GM21360 (cell line): ENCODE results near the gene OLFML3.
"Not testable (repeated sequence)": the region's sequence is repeated elsewhere in the genome, so short reads cannot be mapped to it uniquely, and the experiment has no call there.

ENCODE experiments used
- ATAC-seq: cut with Tn5 transposase; IDR thresholded peaks from one replicate; pipeline ENCODE4 v1.9.1; 2021; ENCODE audit warnings: mild to moderate bottlenecking, moderate library complexity; ENCODE audit not compliant: unreplicated experiment

OLFML3 gene

DNA sequence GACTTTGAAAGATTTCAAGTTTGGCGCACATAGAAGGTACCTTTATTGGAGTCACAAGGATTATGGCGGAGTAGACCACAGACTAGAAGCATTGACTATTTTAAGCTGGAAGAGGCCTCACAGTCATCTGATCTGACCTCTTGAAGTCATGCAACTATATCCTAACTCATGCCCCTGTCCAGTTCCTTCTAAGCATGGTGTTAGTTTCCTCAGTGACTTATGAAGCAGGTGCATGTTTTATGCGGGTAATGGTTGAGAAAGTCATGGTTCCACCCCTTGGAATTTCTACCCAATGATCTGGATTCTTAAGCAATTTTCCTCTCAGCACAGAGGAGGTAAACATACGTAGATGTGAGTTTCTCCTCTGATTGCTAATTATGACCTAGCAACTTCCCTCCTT lies 11.7 kb downstream of the OLFML3 start:
- no peak for ATAC-seq

DNA sequence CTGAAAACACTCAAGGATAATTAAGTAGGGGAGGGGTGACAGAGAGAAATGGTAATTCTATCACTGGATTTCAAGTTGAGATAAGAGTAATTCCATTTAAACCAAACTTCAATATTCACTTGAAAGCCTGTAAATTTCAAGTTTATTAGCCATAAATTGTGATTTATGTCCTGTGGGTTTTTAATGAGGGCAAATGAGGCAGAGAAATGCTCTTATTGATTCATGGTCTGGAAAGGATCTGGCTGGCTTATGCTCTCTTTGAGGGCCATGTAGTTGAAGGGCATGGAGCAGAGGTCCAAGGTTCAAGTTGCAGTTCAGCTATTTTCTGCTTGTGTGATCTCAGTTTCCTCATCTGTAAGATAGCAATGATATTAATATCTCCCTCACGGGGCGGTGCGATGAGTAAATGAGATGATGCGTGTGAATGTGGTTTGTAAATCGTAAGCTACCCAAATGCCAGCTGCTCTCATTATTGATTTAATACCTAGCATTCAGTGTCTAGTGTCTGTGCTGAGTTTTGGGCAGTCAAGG lies 12.3 kb downstream of the OLFML3 start:
- ATAC-seq: no peak

DNA sequence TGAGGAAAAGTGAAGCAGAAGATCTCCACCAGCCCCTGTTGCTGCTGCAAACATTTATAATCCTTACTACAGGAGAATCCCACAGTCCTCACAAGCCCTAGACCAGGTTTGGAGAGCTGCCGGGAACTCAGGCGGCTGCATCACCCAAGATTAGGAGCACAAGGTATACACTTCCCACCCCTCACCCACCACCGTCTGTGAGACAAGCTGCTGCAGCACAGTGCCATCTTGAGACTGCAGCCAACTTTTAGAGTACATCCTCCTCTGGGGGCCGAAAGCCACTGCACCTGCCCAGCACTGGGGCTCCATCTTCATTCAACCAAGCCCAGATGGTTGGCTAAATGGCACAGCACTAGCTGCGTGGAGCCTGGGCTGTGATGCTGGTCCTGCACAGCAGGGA lies 13.8 kb downstream of the OLFML3 start:
- ATAC-seq: no peak

DNA sequence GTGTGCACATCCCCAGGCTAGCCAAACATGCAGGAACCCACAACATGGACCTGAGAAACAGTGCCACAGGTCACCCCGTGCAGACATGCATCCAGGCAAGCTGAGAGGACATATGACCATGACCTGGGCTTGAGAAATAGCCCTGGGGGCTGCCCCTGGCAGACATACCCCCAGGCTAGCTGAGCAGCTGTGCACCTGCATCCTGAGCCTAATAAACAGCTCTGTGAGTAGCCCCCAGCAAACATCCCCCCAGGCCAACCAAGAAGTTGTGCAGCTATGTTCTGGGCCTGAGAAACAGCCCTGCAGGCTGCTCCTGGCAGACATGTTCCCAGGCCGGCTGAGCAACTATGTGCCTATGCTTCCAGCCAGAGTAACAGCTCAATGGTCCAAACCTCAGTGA lies 14.5 kb downstream of the OLFML3 start:
- ATAC-seq: no peak

DNA sequence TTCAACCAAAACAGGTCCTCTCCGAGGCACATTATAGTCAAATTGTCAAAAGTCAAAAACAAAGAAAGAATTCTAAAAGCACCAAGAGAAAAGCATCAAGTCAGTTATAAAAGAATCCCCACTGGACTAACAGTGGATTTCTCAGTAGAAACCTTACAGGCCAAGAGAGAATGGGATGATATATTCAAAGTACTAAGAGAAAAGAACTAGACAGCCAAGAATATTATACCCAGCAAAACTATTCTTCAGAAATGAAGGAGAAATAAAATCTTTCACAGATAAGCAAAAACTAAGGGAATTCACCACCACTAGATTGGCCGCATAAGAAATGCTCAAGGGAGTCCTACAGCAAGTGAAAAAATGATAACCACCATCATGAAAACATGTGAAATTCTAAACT lies 16.1 kb downstream of the OLFML3 start:
- no peak for ATAC-seq

DNA sequence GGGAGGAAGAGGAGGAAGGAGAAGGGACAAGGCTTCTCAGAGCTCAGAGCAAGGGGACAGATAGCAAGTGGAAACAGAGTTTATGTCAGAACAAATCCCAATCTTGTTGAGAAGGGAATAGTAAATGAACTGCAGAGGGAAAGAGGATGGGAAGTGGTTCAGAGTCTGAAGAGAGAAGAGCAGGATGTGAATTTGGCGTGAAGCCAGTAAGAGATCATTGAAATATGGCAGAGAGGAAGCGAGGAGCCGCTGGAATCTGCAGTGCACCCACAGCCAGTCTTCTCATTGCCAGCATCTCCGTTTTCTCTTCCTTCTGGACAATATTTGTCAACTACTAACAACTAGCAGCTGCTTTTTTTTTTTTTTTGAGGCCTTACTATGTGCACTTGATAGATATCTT lies 19.1 kb downstream of the OLFML3 start:
- ATAC-seq: no peak

DNA sequence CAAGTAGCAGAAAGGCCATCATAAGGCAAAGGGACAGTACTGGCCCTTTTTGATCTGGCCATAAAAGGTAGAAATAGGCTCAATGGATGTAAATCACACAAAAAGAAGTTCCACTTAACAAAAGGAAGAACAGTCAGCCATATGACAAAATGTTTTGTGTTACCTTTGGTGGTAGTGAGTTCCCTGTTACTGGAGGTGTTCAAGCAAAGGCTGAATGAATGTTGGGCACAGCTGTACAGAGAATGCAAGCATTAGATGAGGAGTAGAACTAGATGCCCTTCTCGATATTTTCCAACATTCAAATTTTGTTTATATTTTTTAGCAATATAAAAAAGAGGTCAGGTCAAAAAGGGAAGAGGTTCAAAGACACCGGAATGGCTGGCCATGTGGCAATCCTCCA lies 20.0 kb downstream of the OLFML3 start:
- ATAC-seq: no peak

DNA sequence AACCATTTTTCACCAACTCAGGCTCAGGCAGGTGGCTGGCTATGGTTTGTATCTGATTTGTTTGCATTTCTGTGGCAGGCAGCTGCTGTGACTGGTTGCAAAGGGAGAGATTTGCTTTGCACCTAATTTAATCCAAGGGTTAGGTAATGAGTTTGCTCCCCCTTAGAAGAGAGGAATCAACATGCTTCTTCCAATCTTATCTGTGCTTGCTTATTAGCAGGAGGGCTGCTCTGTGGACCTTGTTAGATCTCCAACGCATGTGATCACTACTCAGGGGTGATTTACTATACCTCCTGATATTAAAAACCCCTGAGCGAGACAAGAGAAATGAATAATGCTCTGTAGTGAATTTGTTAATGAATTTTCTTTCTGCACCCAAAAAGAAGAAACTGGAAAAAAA lies 20.5 kb downstream of the OLFML3 start:
- ATAC-seq: no peak

DNA sequence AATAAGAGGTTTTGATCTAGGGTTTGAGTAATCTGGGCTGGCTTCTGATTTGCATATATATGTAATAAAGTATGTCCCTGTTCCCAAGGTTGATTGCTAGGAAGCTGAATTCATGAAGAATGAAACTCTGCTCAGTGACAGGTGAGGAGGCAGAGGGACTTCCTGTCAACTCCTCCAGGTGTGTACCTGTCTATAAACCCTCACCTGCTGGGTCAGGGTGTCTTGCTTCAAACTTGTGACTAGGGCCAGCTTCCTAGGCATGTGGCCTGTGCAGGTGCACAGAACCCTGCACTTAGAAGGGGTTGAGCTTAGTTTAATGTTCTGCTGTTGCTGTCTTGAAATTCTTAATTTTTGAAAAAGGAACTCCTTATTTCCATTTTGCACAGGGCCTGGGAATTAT lies 21.1 kb downstream of the OLFML3 start:
- ATAC-seq: no peak

DNA sequence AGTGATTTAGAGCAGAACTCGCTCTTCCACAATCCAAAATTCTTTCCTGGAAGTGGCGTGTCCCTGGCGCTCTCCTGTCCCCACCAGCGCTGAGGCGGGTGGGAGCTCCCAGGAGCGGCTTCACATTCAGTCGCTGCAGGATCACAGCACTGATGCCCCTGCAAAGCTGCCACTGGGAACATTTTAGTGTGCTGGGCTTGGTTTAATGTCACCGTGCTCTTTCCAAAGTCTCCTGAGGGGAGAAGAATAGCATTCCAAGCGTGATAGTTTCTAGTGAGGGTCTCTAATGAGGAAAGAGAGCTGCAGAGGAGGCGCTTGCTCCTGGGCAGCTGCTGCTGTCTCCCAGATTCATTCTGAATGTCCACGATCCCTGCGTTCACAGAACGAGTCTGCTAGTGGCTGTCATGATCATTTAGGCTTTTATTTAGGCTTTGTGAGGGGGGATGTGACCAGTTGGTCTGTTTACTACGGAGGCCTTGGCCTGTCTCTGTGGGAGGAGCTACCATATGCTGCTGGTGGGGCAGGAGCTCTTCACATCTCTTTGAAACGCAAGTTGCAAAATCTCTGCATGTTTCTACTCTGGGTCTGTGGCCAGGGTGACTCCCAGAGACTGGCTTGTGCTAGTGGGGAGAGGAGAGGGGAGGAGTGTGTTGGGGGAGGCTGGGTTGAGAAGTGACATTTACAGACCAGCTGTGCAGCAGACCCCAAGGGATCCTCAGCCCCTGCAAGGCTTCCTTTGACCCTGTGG lies 23.4 kb downstream of the OLFML3 start:
- no peak for ATAC-seq

DNA sequence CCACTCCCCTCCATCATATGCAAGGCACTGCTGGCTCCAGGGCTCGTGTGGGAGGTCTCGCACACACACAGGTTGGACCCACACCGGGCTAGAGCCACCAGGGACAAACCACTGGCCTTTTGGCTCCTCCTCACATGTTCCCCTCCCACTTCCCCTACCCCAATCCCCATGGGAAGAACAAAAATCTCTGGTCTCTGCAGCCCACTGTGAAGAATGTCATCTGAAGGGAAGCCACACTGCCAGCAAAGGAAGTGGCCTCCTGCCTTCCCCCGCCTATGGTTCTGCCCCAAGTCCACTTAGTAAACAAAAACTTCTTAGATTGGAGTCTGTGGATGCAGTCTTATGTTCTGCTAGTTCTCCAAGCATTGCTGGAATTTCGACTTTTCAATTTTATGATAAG lies 24.2 kb downstream of the OLFML3 start:
- no peak for ATAC-seq

DNA sequence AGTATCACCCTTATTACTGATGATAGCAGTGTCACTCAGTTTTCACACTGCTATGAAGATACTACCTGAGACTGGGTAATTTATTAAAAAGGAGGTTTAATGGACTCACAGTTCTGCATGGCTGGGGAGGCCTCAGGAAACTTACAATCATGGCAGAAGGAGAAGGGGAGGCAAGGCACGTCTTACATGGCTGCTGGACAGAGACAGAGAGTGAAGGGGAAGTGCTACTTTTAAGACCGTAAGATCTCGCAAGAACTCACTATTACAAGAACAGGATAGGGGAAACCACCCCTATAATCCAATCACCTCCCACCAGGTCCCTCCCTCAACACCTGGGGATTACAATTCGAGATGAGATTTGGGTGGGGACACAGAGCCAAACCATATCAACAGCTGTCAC lies 27.6 kb downstream of the OLFML3 start:
- ATAC-seq: not testable (repeated sequence)

DNA sequence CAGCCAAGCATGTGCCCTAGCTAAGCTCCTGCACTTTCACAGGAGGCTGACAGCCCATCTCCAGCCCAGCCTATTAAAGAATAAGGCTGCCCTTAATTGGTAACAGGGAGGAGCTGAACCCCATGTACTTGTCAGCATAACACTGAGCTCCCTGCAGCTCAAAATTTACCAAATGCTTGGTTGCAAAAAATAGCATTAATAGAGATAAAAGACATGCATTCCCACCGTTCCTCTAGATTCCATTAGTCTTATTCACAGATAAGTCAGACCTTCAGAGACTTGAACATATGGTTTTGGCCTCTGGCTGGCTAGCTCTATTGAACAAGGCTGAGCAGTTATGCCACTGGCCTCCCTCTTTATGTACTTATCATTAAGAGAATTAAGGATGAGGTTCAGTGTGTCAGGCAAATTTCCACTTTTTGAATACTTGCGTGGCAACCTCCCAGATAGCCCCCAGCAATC lies 29.2 kb downstream of the OLFML3 start:
- ATAC-seq: no peak

DNA sequence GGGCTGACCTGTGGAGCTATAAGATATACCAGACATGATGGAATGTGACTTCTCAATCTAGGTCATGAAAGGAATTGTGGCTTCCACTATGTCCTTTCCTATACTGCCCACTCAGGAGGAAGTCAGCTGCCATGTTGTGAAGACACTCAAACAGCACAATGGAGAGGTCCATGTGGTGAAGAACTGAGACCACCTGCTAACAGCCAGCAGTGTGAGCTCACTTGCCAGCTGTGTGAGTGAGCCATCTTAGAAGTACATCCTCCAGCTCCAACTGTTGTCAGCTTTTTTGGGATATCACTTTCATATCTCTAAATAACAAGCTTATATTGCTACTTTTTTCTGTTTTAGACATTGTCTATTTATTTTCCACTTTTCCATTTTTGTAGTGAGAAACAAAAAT lies 29.7 kb downstream of the OLFML3 start:
- no peak for ATAC-seq

DNA sequence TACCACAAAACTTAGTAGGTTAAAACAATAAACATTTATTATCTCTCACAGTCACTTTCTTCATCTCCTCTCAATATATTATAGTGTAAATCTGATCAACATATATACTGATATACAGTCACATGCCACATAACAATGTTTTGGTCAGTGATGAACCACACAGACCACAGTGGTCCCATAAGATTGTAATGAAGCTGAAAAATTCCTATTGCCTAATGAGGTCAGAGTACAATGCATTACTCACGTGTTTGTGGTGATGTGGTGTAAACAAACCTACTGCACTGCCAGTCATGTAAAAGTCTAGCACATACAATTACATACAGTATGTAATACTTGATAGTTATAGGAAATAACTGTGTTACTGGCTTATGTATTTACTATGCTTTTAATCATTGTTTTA lies 30.1 kb downstream of the OLFML3 start:
- no peak for ATAC-seq

DNA sequence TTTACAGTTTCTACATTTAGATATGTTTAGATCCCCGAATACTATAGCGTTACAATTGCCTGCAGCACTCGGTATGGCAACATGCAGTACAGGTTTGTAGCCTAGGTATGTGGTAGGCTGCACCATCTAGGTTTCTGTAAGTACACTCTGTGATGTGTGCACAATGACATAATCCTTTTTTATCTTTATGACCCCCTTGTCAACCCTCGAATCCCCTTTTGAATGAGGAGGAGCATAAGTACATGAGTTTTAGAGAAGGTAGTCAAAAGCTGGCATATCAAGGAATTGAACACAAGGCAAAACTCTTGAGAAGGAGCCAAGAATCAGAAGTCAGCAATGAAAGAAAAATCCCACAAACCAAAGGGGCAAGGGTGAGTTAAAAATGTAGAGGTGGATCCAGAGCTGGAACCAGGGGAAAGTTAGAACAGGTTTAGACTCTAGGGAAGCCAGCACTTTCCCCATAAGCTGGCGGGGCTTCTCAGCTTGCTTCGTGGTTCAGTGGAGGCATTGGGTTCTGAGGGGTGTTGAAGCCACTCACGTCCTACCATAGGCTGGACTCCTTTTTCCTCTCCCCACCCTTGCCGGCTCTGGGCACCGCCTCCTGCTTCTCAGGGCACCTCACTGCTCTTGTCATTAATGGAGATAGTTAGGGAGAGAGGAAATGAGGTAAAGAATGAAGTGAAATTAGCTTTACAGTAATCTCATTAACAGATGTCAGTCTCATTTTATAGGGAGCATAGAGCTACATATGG lies 31.3 kb downstream of the OLFML3 start:
- ATAC-seq: no peak

DNA sequence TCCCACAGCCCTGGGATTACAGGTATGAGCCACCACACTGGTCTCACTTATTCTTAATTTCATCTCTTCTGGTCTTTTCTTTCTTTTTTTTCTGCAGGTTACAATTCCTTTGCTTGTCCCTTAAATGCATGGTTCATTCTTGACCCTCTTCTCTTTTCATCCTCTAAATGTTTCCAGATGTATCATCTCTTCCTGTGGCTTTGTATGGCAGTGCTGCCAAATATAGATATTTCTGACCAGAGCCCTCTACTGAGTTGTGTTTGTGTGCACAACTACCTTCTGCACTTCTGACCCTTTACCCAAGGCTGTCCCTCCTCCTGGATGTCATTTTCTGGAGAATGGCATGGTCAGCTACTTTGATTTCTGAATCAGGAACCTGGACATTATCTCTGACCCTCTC lies 32.5 kb downstream of the OLFML3 start:
- ATAC-seq: no peak

DNA sequence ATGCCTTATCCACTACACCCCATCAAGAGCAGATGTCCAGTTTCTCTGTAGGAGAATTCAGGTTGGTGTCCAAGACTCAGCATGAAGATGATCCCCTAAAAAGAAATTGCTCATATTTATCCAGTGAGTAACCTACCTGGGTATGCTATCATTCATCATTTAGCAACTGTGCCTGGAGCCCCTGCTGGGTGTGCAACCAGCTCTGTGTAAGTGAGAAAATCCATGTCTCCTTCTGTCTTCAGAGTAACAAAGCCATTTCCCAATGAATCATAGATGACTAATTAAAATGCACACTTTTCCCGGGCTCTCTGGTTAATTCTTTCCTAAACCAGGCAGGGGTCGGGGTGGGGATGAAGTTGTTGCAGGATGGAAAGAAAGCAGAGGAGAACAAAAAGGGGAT lies 35.8 kb downstream of the OLFML3 start:
- ATAC-seq: no peak

DNA sequence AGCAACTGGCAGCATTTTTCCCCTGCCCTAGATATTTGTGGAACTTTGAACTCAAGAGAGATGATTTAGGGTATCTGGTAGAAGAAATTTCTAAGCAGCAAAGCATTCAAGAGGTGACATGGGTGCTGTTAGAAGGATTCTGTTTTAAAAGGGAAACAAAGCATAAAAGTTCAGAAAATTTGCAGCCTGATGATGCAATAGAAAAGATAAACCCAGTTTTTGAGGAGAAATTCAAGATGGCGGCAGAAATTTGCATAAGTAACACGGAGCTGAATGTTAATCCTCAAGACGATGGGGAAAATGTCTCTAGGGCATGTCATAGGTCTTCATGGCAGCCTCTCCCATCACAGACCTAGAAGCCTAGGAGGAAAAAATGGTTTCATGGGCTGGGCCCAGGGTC lies 40.5 kb downstream of the OLFML3 start:
- ATAC-seq: not testable (repeated sequence)

DNA sequence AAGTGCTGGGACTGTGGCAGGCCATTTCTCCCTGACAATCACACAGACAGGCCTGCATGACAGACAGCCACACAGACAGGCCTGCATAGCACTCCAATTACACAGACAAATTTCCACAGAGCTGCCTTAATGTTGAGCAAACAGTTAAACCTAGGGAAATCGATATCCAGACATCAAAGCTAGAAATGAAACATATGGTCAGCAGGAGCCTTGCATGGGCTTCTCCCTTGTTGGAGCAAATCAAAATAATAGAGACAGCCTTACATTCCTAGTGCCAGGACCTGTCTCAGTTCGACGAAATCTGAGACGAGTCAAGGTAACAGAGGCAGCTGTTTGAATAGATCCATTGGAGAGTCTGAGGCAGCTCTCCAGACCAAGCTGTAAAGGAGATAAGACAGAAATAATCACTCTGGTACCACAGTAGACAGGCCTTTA lies 42.4 kb downstream of the OLFML3 start:
- ATAC-seq: no peak

DNA sequence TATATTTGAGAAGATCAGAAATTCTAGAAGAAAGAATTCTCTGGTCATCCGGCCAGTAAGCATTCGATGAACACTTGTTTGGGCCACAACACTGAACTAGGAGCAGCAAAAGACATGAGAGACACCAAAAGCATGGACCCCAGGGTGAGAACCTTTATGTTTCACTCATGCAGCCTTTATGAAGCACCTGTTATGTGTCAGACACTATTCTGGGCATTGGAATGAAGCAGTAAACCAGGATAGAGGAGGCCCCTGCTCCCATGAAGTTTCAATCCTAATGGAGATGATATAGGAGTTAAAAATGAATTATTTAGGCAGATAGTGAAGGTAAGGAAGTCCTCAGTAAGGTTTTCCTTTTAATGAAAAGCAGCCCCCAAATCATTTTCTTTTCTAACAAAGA lies 43.6 kb downstream of the OLFML3 start:
- no peak for ATAC-seq

DNA sequence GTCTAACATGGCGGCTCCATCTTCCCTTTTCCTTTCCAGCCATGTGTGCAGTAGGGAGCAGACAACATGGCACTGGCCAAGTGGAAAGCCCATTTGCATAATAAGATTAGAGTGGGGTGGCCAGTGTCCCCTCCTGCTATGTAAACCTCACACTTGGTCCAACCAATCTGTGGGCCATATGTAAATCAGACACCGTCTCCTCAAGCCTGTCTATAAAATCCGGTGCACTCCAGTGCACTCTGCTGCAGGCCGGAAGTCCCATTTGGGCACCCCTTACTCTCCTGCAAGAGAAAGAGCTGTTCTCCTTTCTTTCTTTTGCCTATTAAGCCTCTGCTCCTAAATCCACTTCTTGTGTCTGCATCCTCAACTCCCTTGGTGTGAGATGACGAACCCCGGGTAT lies 44.1 kb downstream of the OLFML3 start:
- no peak for ATAC-seq
